ENCODE measurements around the gene CCDC185. TPM values are rescaled to one million over a fixed set of nuclear protein-coding genes. Genes with fewer than 3 reads are reported as not detected.

The CCDC185 gene
- total RNA-seq, 2 experiments from 2014 or later, result not detected

DNA sequence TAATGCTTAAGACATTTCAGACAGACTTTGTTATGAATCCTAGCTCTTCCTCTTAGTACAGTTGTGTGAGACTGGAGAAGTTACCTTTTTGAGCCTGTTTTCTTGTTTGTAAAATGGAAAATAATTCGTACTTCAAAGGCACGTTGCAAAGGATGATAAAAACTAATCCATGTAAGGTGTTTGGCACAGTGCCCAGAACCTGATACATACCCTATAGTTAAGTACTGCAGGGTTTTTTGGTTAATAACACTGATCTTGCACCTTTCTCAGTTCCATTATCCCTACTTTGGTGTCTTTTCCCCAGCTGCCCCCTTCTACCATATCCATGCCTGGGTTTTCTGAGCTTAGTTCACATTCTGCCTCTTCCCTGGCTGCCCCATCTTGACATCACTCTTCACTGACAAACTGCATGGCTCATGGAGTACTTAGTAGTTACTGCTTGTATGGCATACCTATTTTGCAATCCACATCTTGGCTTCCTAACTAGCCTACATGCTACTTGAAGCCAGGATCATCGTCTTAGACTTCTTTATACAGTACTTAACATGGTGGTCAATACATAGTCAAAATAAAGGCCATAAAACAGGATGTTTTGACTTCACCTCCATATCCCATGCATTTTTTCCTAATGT is 10.1 kb downstream of the CCDC185 start:
- ChIA-PET POLR2A (no interaction called here), CTCF (no interaction called here)
- Mint-ChIP-seq H3K9me3 (peaks cover 4% of the 10 kb centered on the region), H3K36me3 (ENCODE audit: low read depth) (no peaks in the 10 kb centered on the region), H3K4me1 (peaks cover 13% of the 10 kb centered on the region), H3K4me3 (no peak overlapping the region), H3K27ac (no peak overlapping the region), H3K27me3 (peaks cover 7% of the 10 kb centered on the region)
- no peak for DNase-seq

DNA sequence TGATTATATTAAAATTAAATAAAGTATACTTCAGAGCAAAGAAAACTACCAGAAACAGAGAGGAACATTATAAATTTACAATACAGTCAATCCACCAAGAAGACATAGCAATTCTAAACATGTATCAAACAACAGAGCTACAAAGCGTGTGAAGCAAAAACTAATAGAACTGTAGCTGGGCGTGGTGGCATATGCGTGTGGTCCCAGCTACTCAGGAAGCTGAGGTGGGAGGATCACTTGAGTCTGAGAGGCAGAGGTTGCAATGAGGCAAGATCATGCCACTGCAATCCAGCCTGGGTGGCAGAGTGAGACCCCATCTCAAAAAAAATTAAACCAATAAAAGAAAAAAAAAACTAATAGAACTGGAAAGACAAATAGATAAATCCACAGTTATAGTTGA is 12.3 kb downstream of the CCDC185 start:
- H3K4me3 Mint-ChIP-seq, result no peak overlapping the region
- POLR2A ChIA-PET, result no interaction called here
- H3K4me1 Mint-ChIP-seq, result peaks cover 13% of the 10 kb centered on the region
- H3K9me3 Mint-ChIP-seq, result peaks cover 4% of the 10 kb centered on the region
- DNase-seq, result peak; percentile 20
- no peaks in the 10 kb centered on the region for H3K36me3 Mint-ChIP-seq (ENCODE audit: low read depth)
- peaks cover 7% of the 10 kb centered on the region for H3K27me3 Mint-ChIP-seq
- CTCF ChIA-PET, result interaction anchor here (1.1 kb wide), 1 partner anchor 26 kb away, joined by 3 read pairs; no protein-coding TSS in a partner anchor
- no peak overlapping the region for H3K27ac Mint-ChIP-seq

DNA sequence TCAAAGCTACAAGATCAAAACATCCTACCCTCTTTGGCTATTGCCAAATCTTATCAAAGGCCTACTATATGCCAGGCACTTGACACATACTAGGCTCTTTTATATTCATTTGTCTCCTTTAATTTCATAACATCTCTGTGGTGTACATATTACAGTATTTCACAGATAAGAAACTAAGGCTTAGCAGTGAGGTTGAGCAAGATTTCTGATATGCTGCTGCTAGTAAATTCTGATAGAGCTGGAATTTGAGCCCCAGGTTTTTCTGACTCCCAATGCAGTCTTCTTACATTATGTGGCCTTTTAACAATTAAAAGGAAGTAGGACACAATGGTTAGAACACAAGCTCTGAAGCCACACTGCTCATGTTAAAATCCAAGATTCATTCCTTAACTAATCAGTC is 16.8 kb downstream of the CCDC185 start:
- ChIA-PET CTCF (no interaction called here), POLR2A (interaction anchor here (0.7 kb wide), 1 partner anchor 57 kb away, joined by 5 read pairs; no protein-coding TSS in a partner anchor)
- no peaks in the 10 kb centered on the region for H3K9me3 Mint-ChIP-seq
- no peak for DNase-seq
- peaks cover 10% of the 10 kb centered on the region for H3K27me3 Mint-ChIP-seq
- H3K36me3 Mint-ChIP-seq (ENCODE audit: low read depth), result no peaks in the 10 kb centered on the region
- H3K4me1 Mint-ChIP-seq, result peaks cover 8% of the 10 kb centered on the region
- no peak overlapping the region for H3K4me3 Mint-ChIP-seq
- H3K27ac Mint-ChIP-seq, result no peak overlapping the region

DNA sequence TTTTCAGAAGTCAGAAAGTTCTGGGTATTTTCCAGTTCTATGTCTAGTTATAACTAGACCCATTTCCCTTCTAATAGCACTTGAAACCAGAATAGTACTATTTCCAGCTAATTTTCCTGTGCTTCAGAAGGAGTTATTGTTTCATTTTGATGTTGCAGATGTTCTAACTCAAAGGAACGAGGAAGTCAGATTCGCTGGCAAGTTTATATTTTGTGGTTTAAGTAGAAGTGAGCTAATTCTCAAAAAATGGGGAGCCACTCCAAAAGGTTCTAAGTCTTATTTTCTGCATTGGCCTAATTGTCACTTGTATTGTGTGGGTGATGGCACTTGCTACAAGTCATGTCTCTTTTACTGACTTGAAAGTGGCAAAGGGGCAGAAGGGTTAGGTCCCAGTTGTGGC is 18.1 kb downstream of the CCDC185 start:
- Mint-ChIP-seq H3K27ac (no peak overlapping the region), H3K9me3 (no peaks in the 10 kb centered on the region), H3K27me3 (peaks cover 6% of the 10 kb centered on the region), H3K4me3 (no peak overlapping the region), H3K36me3 (ENCODE audit: low read depth) (no peaks in the 10 kb centered on the region), H3K4me1 (no peaks in the 10 kb centered on the region)
- no peak for DNase-seq
- ChIA-PET CTCF (no interaction called here), POLR2A (no interaction called here)

DNA sequence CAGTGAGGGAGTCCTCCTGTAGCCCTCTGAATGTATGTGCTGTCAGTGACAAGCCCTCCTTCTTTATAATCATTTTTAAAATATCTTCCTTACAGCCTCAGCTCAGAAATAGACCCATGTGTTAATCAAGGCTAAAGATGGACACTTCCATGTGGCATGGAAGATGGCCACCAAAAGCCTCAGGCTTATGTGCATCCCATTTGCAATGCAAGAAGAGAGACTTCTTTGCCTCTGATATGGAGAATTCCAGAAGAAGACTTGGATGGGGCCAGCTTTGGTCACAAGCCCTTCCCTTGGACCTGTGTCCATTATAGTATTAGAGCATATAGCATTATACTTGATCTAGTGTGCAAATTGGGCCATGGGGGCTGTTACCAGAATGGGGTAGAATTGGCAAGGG is 18.5 kb downstream of the CCDC185 start:
- H3K9me3 Mint-ChIP-seq, result no peaks in the 10 kb centered on the region
- ChIA-PET CTCF (no interaction called here), POLR2A (no interaction called here)
- no peaks in the 10 kb centered on the region for H3K36me3 Mint-ChIP-seq (ENCODE audit: low read depth)
- DNase-seq, result no peak
- H3K4me1 Mint-ChIP-seq, result no peaks in the 10 kb centered on the region
- peaks cover 2% of the 10 kb centered on the region for H3K27me3 Mint-ChIP-seq
- no peak overlapping the region for H3K27ac Mint-ChIP-seq
- H3K4me3 Mint-ChIP-seq, result no peak overlapping the region

DNA sequence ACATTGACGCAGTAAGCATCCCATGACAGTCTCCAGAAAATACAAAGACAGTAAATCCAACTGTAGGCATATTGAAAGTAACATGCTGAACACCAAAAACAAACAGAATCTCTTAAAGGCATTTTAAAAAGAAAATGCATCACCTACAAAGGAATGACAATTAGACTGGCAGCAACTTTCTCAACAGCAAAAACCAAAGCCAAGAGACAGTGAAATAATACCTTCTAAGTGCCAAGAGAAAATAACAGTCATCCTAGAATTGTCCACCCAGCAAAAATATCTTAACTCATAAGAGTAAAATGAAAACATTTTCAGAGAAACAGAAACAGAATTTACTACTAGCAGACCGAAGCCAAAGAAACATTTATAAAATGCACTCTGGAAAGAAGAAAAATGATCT is 20.0 kb downstream of the CCDC185 start:
- H3K4me3 Mint-ChIP-seq, result no peak overlapping the region
- peaks cover 2% of the 10 kb centered on the region for H3K27me3 Mint-ChIP-seq
- POLR2A ChIA-PET, result no interaction called here
- CTCF ChIA-PET, result no interaction called here
- no peak for DNase-seq
- no peak overlapping the region for H3K27ac Mint-ChIP-seq
- H3K9me3 Mint-ChIP-seq, result no peaks in the 10 kb centered on the region
- H3K36me3 Mint-ChIP-seq (ENCODE audit: low read depth), result no peaks in the 10 kb centered on the region
- H3K4me1 Mint-ChIP-seq, result no peaks in the 10 kb centered on the region

DNA sequence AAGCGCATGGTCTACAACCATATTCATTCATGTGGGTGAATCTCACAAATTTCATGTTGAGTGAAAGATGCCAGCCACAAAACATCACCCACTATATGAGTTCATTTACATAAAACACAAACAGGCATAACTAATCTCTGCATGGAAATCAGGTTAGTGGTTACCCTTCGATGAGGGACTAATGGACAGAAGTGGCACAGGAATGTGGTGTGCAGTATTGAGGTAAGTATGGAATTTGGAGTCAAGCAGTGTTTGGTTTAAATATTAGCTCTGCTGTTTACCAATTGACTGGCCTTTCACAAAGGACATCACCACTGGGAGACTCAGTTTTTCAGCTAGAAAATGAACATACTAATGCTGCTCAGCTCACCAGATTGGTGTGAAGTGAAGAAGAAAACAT is 24.2 kb downstream of the CCDC185 start:
- Mint-ChIP-seq H3K27ac (no peak overlapping the region), H3K4me1 (no peaks in the 10 kb centered on the region), H3K27me3 (peaks cover 2% of the 10 kb centered on the region), H3K9me3 (no peaks in the 10 kb centered on the region), H3K4me3 (no peak overlapping the region), H3K36me3 (ENCODE audit: low read depth) (no peaks in the 10 kb centered on the region)
- CTCF ChIA-PET, result no interaction called here
- no peak for DNase-seq
- POLR2A ChIA-PET, result no interaction called here

DNA sequence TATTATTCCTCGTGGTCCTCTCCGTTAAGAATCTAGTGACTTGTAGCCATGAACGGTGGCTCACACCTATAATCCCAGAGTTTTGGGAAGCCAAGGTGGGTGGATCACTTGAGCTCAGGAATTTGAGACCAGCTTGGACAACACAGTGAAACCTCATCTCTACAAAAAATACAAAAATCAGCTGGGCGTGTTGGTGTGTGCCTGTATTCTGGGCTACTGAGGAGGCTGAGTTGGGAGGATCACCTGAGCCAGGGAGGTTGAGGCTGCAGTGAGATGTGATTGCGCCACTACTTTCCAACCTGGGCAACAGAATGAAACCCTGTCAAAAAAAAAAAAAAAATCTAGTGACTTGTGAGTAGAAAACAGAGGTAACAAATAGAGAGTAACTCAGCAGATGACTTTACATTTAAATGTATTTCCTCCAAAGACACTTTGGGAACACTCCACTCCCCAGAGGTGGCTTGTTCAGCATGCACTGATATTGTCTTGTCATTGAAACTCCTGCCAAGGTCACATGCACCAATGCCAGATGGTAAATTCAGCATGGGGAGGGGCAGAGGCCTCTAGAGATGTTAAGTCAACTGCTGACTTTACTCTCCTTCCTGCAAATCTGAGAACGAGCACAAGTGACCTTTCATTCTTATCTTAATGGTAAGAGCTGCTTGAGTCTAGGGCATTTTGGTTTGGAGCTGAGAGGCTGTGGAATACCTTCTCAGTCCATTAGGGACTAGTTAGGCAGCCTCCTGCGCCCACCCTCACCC is 24.9 kb downstream of the CCDC185 start:
- no peaks in the 10 kb centered on the region for H3K9me3 Mint-ChIP-seq
- ChIA-PET POLR2A (no interaction called here), CTCF (no interaction called here)
- H3K27me3 Mint-ChIP-seq, result peaks cover 2% of the 10 kb centered on the region
- H3K27ac Mint-ChIP-seq, result no peak overlapping the region
- H3K4me3 Mint-ChIP-seq, result no peak overlapping the region
- DNase-seq, result no peak
- no peaks in the 10 kb centered on the region for H3K4me1 Mint-ChIP-seq
- no peaks in the 10 kb centered on the region for H3K36me3 Mint-ChIP-seq (ENCODE audit: low read depth)

DNA sequence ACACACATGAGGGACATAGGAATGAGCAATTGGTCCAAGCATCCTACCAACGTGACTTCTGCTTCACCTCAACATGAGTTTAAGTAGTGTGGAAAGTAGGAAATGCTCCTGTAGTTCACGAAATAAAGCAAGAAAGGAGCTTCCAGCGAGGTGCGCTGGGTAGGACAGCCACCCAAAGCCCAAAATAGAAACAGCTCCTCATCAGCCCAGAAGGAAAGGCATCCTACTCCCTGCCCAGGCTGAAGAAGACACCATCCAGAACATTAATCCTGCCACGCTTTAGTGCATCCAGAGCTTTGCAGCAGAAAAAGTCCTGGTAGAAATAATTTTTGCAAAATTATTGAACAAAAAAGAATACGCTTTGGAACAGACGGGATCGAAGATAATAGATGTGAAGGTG is 25.9 kb downstream of the CCDC185 start:
- Mint-ChIP-seq H3K36me3 (ENCODE audit: low read depth) (no peaks in the 10 kb centered on the region), H3K9me3 (no peaks in the 10 kb centered on the region), H3K27me3 (peaks cover 2% of the 10 kb centered on the region), H3K27ac (no peak overlapping the region), H3K4me1 (no peaks in the 10 kb centered on the region), H3K4me3 (no peak overlapping the region)
- POLR2A ChIA-PET, result no interaction called here
- CTCF ChIA-PET, result no interaction called here
- DNase-seq, result no peak

DNA sequence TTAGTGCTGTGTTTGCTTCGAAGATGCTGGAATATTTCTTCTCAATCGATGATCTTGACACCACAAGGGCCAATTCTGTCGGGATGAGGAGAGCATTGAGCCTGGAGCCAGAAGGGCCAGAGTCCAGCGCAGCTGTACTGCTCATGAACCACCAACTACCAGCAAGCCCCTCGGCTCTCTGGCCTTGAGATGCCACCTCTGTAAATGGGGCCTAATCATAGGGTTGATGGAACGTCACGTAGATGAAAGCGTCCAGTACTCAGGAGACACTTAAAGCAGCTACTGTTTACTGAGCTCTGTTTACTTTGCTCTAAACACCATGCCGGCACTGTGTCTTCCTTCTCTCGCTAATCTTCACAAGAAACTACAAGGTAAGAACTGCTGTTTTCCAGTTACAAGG is 26.3 kb downstream of the CCDC185 start:
- no peak for DNase-seq
- Mint-ChIP-seq H3K36me3 (ENCODE audit: low read depth) (no peaks in the 10 kb centered on the region), H3K27me3 (peaks cover 2% of the 10 kb centered on the region), H3K9me3 (no peaks in the 10 kb centered on the region), H3K4me3 (no peak overlapping the region), H3K4me1 (no peaks in the 10 kb centered on the region), H3K27ac (no peak overlapping the region)
- CTCF ChIA-PET, result no interaction called here
- POLR2A ChIA-PET, result no interaction called here

DNA sequence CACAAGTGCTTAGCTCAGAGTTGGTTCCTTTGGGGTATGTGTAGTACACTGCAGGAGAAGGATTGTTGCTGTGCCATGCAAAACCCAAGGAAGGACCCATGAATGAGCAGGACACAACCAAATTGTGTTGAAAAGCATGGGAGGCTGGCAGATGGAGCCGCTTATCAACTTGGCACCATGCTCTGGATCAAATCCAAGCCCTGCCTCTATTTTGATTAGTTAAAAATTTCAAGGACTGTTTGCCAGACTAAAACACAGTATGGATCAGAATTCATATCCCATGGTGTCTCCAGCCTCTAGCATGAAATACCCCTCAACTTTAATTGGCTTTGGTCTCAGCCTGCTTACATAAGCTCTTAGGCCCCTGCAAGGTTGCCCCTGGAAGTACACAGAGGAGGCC is 27.8 kb downstream of the CCDC185 start:
- no peak overlapping the region for H3K4me3 Mint-ChIP-seq
- peaks cover 4% of the 10 kb centered on the region for H3K27me3 Mint-ChIP-seq
- no peaks in the 10 kb centered on the region for H3K4me1 Mint-ChIP-seq
- no peak for DNase-seq
- POLR2A ChIA-PET, result no interaction called here
- no peaks in the 10 kb centered on the region for H3K36me3 Mint-ChIP-seq (ENCODE audit: low read depth)
- H3K27ac Mint-ChIP-seq, result no peak overlapping the region
- CTCF ChIA-PET, result no interaction called here
- H3K9me3 Mint-ChIP-seq, result no peaks in the 10 kb centered on the region

DNA sequence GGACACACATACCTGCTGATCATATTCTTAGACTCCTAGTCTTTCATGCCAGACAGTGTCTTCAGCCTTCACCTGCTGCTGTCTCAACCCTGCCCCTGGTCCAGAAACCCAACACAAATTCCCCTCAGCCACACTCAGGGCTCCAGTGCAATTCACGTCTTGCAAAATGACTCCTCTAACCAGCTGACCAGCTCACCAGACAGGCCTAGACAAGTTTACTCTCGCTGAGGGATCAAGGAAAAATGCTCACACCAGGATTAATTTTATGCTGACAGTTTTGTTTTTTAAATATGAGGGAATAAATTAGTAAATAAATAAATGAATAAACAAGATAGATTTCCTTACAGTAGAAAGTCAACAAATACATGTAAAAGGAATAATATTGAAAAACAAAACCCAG is 28.5 kb downstream of the CCDC185 start:
- POLR2A ChIA-PET, result no interaction called here
- no peak for DNase-seq
- peaks cover 4% of the 10 kb centered on the region for H3K27me3 Mint-ChIP-seq
- H3K4me1 Mint-ChIP-seq, result no peaks in the 10 kb centered on the region
- no peak overlapping the region for H3K4me3 Mint-ChIP-seq
- H3K9me3 Mint-ChIP-seq, result no peaks in the 10 kb centered on the region
- no peaks in the 10 kb centered on the region for H3K36me3 Mint-ChIP-seq (ENCODE audit: low read depth)
- H3K27ac Mint-ChIP-seq, result no peak overlapping the region
- CTCF ChIA-PET, result no interaction called here

DNA sequence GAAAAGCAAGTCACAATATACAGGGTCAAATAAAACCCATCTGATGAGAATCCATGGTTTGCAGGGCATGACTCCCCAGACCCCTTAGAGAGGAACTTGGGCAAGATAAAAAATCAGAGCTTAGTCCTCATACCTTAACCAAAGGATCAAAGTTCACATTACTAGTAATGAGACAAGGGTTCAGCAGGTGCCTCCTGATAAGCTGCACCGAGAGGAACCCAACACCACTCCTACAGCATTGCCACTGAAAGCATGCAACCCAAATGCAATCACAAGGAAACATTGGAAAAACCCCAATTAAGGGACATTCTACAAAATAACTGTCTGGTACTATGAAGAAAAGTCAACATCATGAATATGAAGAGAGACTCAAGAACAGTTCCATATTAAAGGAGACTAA is 29.7 kb downstream of the CCDC185 start:
- POLR2A ChIA-PET, result no interaction called here
- Mint-ChIP-seq H3K36me3 (ENCODE audit: low read depth) (no peaks in the 10 kb centered on the region), H3K4me3 (no peak overlapping the region), H3K4me1 (no peaks in the 10 kb centered on the region), H3K27ac (no peak overlapping the region), H3K27me3 (peaks cover 4% of the 10 kb centered on the region), H3K9me3 (no peaks in the 10 kb centered on the region)
- DNase-seq, result no peak
- CTCF ChIA-PET, result interaction anchor here (1.4 kb wide), 1 partner anchor 299 kb away, joined by 3 read pairs; no protein-coding TSS in a partner anchor

DNA sequence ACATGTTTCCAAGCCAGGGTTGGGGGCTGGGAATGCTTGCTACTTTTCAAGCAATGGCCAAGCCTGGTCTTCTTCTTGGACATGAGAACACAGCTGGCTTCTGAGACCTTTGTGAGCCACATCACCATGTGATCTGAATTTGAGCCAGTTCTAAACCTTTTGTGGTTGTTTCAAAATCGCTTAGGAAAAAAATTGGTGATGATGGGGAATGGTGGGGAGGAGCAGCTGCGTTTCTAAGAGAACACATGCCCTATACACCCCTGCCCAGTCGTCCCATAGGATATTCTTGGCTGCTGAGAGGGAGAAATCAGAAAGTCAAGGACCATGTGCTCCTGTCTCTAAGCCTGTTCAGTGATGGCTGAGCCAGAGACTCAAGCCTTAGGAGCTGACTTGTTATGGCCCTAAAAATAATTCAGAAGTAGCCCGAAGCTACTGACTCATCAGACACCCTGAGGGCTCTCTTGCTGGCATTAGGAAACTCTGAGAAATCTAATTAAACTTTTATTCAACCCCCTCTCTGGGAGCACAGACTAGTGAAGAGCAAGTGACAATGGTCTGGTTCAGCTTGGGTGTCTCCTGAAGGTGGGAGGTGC is 30.5 kb downstream of the CCDC185 start:
- Mint-ChIP-seq H3K27ac (no peak overlapping the region), H3K4me1 (no peaks in the 10 kb centered on the region), H3K36me3 (ENCODE audit: low read depth) (no peaks in the 10 kb centered on the region), H3K27me3 (peaks cover 4% of the 10 kb centered on the region), H3K9me3 (no peaks in the 10 kb centered on the region), H3K4me3 (no peak overlapping the region)
- DNase-seq, result no peak
- ChIA-PET CTCF (interaction anchor here (1.4 kb wide), 1 partner anchor 300 kb away, joined by 3 read pairs; no protein-coding TSS in a partner anchor), POLR2A (no interaction called here)

Measured in activated CD4-positive, alpha-beta memory T cell treated with anti-CD3 and anti-CD28 coated beads, Interleukin-2, amount 10 ng/mL, durations not matched to agents 7 days and 5 days (primary cell).